ENCODE data around the gene NTM. TPM values are rescaled to one million over a fixed set of nuclear protein-coding genes. Genes with fewer than 3 reads are reported as not detected.

NTM gene
- polyA plus RNA-seq, 1 donor (not counting 4 experiments of a cell fraction or from before 2014, with no cell fraction given): 47.9 TPM

DNA sequence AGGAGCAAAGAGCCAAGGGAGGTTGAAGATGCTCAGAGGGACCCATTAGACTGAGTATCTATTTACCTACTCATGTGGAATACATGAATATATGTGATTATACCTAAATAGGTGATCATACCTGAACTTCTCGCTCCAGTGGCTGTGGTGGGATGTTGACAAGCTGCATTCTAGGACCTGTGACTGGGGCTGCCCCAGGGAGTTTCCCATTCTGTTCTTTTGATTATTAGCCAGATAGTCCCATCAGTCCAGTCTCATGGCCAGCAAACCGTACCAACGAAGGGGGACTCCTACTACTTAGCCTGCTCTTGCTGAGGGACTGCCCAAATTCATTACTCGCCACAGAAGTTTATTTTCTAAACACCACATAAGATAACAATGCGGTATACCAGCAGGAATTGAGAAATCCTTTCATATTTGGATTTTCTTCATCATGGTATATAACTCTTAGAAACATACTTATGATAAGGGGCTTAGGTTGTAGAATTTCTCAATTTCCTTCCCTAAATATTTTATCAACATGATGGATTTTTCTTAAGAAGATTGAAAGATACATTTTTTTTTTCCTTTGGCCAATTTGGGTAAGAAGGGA is 273.9 kb downstream of the NTM start:
- dilution Hi-C loops (cut with MboI; ENCODE audit: extremely low pct_ligation_motif_present, low sequenced_read_pairs): no loop called here
- Histone ChIP-seq H4K20me1 (ENCODE audit: control insufficient read depth, extremely low read depth, insufficient read depth, low read length) (no peaks in the 10 kb centered on the region), H3K4me2 (ENCODE audit: control insufficient read depth, extremely low read depth, insufficient read depth, low read depth, low read length) (no peak overlapping the region), H3K36me3 (ENCODE audit: control insufficient read depth in 2 of 2, extremely low read depth in 1 of 2, insufficient read depth in 2 of 2, low read length in 2 of 2) (no peaks in the 10 kb centered on the region), H3K79me2 (ENCODE audit: control insufficient read depth, insufficient read depth, low read length) (no peaks in the 10 kb centered on the region), H3K9ac (ENCODE audit: control insufficient read depth, extremely low read depth, insufficient read depth, low read length) (no peak overlapping the region), H2AFZ (ENCODE audit: control insufficient read depth, low read length) (no peak overlapping the region), H3K4me1 (ENCODE audit: control insufficient read depth, extremely low read depth, insufficient read depth, low read length) (no peaks in the 10 kb centered on the region), H3K9me3 (ENCODE audit: control insufficient read depth, low read depth, low read length) (no peaks in the 10 kb centered on the region), H3K9me1 (ENCODE audit: control insufficient read depth, extremely low read depth, insufficient read depth, low read length) (no peaks in the 10 kb centered on the region), H3K27me3 (ENCODE audit: control insufficient read depth, extremely low read depth, insufficient read depth, low read length) (no peaks in the 10 kb centered on the region), H3K4me3 (ENCODE audit: control insufficient read depth in 2 of 3, extremely low read depth in 1 of 3, insufficient read depth in 2 of 3, low read depth in 1 of 3, low read length in 3 of 3) (no peak overlapping the region), H3K27ac (ENCODE audit: control insufficient read depth, insufficient read depth, low read length) (no peak overlapping the region)
- TF ChIP-seq, protein P1, sequence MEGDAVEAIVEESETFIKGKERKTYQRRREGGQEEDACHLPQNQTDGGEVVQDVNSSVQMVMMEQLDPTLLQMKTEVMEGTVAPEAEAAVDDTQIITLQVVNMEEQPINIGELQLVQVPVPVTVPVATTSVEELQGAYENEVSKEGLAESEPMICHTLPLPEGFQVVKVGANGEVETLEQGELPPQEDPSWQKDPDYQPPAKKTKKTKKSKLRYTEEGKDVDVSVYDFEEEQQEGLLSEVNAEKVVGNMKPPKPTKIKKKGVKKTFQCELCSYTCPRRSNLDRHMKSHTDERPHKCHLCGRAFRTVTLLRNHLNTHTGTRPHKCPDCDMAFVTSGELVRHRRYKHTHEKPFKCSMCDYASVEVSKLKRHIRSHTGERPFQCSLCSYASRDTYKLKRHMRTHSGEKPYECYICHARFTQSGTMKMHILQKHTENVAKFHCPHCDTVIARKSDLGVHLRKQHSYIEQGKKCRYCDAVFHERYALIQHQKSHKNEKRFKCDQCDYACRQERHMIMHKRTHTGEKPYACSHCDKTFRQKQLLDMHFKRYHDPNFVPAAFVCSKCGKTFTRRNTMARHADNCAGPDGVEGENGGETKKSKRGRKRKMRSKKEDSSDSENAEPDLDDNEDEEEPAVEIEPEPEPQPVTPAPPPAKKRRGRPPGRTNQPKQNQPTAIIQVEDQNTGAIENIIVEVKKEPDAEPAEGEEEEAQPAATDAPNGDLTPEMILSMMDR (optimal IDR thresholded peaks at IDR 0.05 in 1 of 3, IDR thresholded peaks at IDR 0.05 in 1 of 3, conservative IDR thresholded peaks at IDR 0.05 in 1 of 3; ENCODE audit: extremely low read depth in 1 of 3, insufficient read depth in 2 of 3, low read length in 3 of 3): no peak
- TF ChIP-seq EZH2 (IDR thresholded peaks at IDR 0.05; ENCODE audit: low read length): no peak
- no peak for FAIRE-seq
- DNase-seq (ENCODE audit: low read depth, low spot score): no peak

- H3K27me3 ChIP-seq (ENCODE audit: control insufficient read depth, extremely low read depth, insufficient read depth, low read length): no peaks in the 10 kb centered on the region
- H4K20me1 ChIP-seq (ENCODE audit: control insufficient read depth, extremely low read depth, insufficient read depth, low read length): no peaks in the 10 kb centered on the region
- no peaks in the 10 kb centered on the region for H3K36me3 ChIP-seq (ENCODE audit: control insufficient read depth in 2 of 2, extremely low read depth in 1 of 2, insufficient read depth in 2 of 2, low read length in 2 of 2)
- dilution Hi-C loops (cut with MboI; ENCODE audit: extremely low pct_ligation_motif_present, low sequenced_read_pairs): no loop called here
- DNase-seq (ENCODE audit: low read depth, low spot score) (no peak), FAIRE-seq (no peak)
- H3K4me1 ChIP-seq (ENCODE audit: control insufficient read depth, extremely low read depth, insufficient read depth, low read length): no peaks in the 10 kb centered on the region
- no peak overlapping the region for H3K27ac ChIP-seq (ENCODE audit: control insufficient read depth, insufficient read depth, low read length)
- H3K9me3 ChIP-seq (ENCODE audit: control insufficient read depth, low read depth, low read length): no peaks in the 10 kb centered on the region
- TF ChIP-seq, protein P1 (optimal IDR thresholded peaks at IDR 0.05 in 1 of 3, IDR thresholded peaks at IDR 0.05 in 1 of 3, conservative IDR thresholded peaks at IDR 0.05 in 1 of 3; ENCODE audit: extremely low read depth in 1 of 3, insufficient read depth in 2 of 3, low read length in 3 of 3): no peak
- no peak for TF ChIP-seq EZH2 (IDR thresholded peaks at IDR 0.05; ENCODE audit: low read length)
- no peaks in the 10 kb centered on the region for H3K79me2 ChIP-seq (ENCODE audit: control insufficient read depth, insufficient read depth, low read length)
- no peak overlapping the region for H3K4me3 ChIP-seq (ENCODE audit: control insufficient read depth in 2 of 3, extremely low read depth in 1 of 3, insufficient read depth in 2 of 3, low read depth in 1 of 3, low read length in 3 of 3)
- H2AFZ ChIP-seq (ENCODE audit: control insufficient read depth, low read length): no peak overlapping the region
- no peaks in the 10 kb centered on the region for H3K9me1 ChIP-seq (ENCODE audit: control insufficient read depth, extremely low read depth, insufficient read depth, low read length)
- no peak overlapping the region for H3K9ac ChIP-seq (ENCODE audit: control insufficient read depth, extremely low read depth, insufficient read depth, low read length)
- no peak overlapping the region for H3K4me2 ChIP-seq (ENCODE audit: control insufficient read depth, extremely low read depth, insufficient read depth, low read depth, low read length)
These were observed 274.8 kb downstream of the NTM start for GRCh38 chr11:131645237-131645636.
